H9 (cell line): ENCODE data around the gene MRPS34. TPM values are rescaled to one million over a fixed set of nuclear protein-coding genes. Genes with fewer than 3 reads are reported as not detected.

Source experiments
- DNase-seq: peaks from one replicate; pipeline ENCODE4 v3.0.0-alpha.2; 2017
- H2AFZ ChIP-seq: one replicate; pipeline ENCODE4 v1.6.1; 2013; ENCODE audit warnings: mild to moderate bottlenecking, low read length, control low read depth, moderate library complexity
- H2AK5ac ChIP-seq: 2 replicates; pipeline ENCODE4 v1.6.1; 2013; ENCODE audit warnings: low read length, control low read depth, mixed read lengths; ENCODE audit not compliant: insufficient read length
- H2BK120ac ChIP-seq: one replicate; pipeline ENCODE4 v1.6.1; 2013; ENCODE audit warnings: low read depth, mild to moderate bottlenecking, low read length, control low read depth, inconsistent platforms; ENCODE audit not compliant: poor library complexity, severe bottlenecking
- H2BK12ac ChIP-seq: 2 replicates; pipeline ENCODE4 v1.6.1; 2013; ENCODE audit warnings: low read length, control low read depth, mixed read lengths, low read depth; ENCODE audit not compliant: insufficient read length
- H2BK15ac ChIP-seq: 2 replicates; pipeline ENCODE4 v1.6.1; 2013; ENCODE audit warnings: low read depth, low read length, control low read depth
- H2BK20ac ChIP-seq: one replicate; pipeline ENCODE4 v1.6.1; 2013; ENCODE audit warnings: low read depth, mild to moderate bottlenecking, low read length, control low read depth, inconsistent platforms; ENCODE audit not compliant: poor library complexity, severe bottlenecking
- H2BK5ac ChIP-seq: 2 replicates; pipeline ENCODE4 v1.6.1; 2013; ENCODE audit warnings: low read length, control low read depth, mixed read lengths; ENCODE audit not compliant: insufficient read length
- H3K14ac ChIP-seq: 2 replicates; pipeline ENCODE4 v1.6.1; 2013; ENCODE audit warnings: low read length, control low read depth; ENCODE audit not compliant: insufficient read depth
- H3K18ac ChIP-seq: 2 replicates; pipeline ENCODE4 v1.6.1; 2013; ENCODE audit warnings: low read depth, mild to moderate bottlenecking, mixed read lengths, low read length, control low read depth; ENCODE audit not compliant: insufficient read length
- H3K23ac ChIP-seq: 2 replicates; pipeline ENCODE4 v1.6.1; 2013; ENCODE audit warnings: low read length, control low read depth, mixed read lengths, low read depth; ENCODE audit not compliant: insufficient read length
- H3K23me2 ChIP-seq: 2 replicates; pipeline ENCODE4 v1.6.1; 2013; ENCODE audit warnings: low read depth, mild to moderate bottlenecking, mixed read lengths, low read length, control low read depth; ENCODE audit not compliant: insufficient read length, poor library complexity, severe bottlenecking
- H3K27ac ChIP-seq: 2 replicates; pipeline ENCODE4 v1.5.1; 2013; ENCODE audit warnings: low read length, control low read depth, mixed read lengths, low read depth; ENCODE audit not compliant: insufficient read length
- H3K27me3 ChIP-seq: 2 replicates; pipeline ENCODE4 v1.6.1; 2013; ENCODE audit warnings: low read length, control low read depth, inconsistent platforms; ENCODE audit not compliant: insufficient read depth
- H3K4ac ChIP-seq: 2 replicates; pipeline ENCODE4 v1.6.1; 2013; ENCODE audit warnings: low read depth, mild to moderate bottlenecking, control low read depth, inconsistent platforms, low read length, moderate library complexity
- H3K4me1 ChIP-seq: 2 replicates; pipeline ENCODE4 v1.6.1; 2013; ENCODE audit warnings: low read length, control low read depth, inconsistent platforms; ENCODE audit not compliant: insufficient read depth
- H3K4me2 ChIP-seq: 2 replicates; pipeline ENCODE4 v1.6.1; 2013; ENCODE audit warnings: low read length, control low read depth, mixed read lengths; ENCODE audit not compliant: insufficient read length, insufficient read depth
- H3K56ac ChIP-seq: 2 replicates; pipeline ENCODE4 v1.6.1; 2013; ENCODE audit warnings: low read depth, mild to moderate bottlenecking, mixed read lengths, low read length, control low read depth; ENCODE audit not compliant: insufficient read length
- H3K79me1 ChIP-seq: 2 replicates; pipeline ENCODE4 v1.6.1; 2013; ENCODE audit warnings: low read depth, mild to moderate bottlenecking, moderate library complexity, low read length, control low read depth, inconsistent platforms; ENCODE audit not compliant: insufficient read depth, poor library complexity, severe bottlenecking
- H3K79me2 ChIP-seq: 2 replicates; pipeline ENCODE4 v1.6.1; 2013; ENCODE audit warnings: low read length, control low read depth, inconsistent platforms; ENCODE audit not compliant: insufficient read depth
- H3K9ac ChIP-seq: 2 replicates; pipeline ENCODE4 v1.6.1; 2013; ENCODE audit warnings: low read length, control low read depth, mixed read lengths; ENCODE audit not compliant: insufficient read length; ENCODE audit errors: extremely low read depth
- H3K9me3 ChIP-seq: one replicate; pipeline ENCODE4 v1.6.1; 2013; ENCODE audit warnings: low read depth, low read length, inconsistent platforms; ENCODE audit not compliant: control insufficient read depth
- H3T11ph ChIP-seq: one replicate; pipeline ENCODE4 v1.6.1; 2013; ENCODE audit warnings: mild to moderate bottlenecking, low read length, control low read depth, inconsistent platforms
- H4K20me1 ChIP-seq: one replicate; pipeline ENCODE4 v1.6.1; 2013; ENCODE audit not compliant: control insufficient read depth, insufficient read length, insufficient read depth
- H4K5ac ChIP-seq: 2 replicates; pipeline ENCODE4 v1.6.1; 2013; ENCODE audit warnings: low read depth, mild to moderate bottlenecking, mixed read lengths, low read length, control low read depth; ENCODE audit not compliant: insufficient read length
- H4K8ac ChIP-seq: replicated peaks from 2 replicates; pipeline ENCODE4 v1.6.1; 2013; ENCODE audit warnings: low read length, control low read depth, mixed read lengths, low read depth; ENCODE audit not compliant: insufficient read length
- H4K91ac ChIP-seq: 2 replicates; pipeline ENCODE4 v1.6.1; 2013; ENCODE audit warnings: low read depth, mild to moderate bottlenecking, moderate library complexity, mixed read lengths, low read length, control low read depth; ENCODE audit not compliant: insufficient read length
- H3K27ac Mint-ChIP-seq, 3 experiments: 2 replicates in 2 of 3; 3 replicates in 1 of 3; pipeline ENCODE4 v1.8.0; 2020 to 2021; ENCODE audit warnings: mixed read lengths in 3 of 3, mild to moderate bottlenecking in 1 of 3, moderate library complexity in 1 of 3
- H3K27me3 Mint-ChIP-seq: 2 replicates; pipeline ENCODE4 v1.8.0; 2021; ENCODE audit warnings: low read depth, mild to moderate bottlenecking, moderate library complexity, mixed read lengths
- H3K36me3 Mint-ChIP-seq, 3 experiments: 2 replicates in 2 of 3; 3 replicates in 1 of 3; pipeline ENCODE4 v1.8.0; 2020 to 2021; ENCODE audit warnings: low read depth in 3 of 3, mixed read lengths in 3 of 3; ENCODE audit not compliant: insufficient read depth in 1 of 3
- H3K4me1 Mint-ChIP-seq, 2 experiments: 2 replicates each; pipeline ENCODE4 v1.8.0; 2020; ENCODE audit warnings: mixed read lengths in 2 of 2
- H3K4me3 Mint-ChIP-seq, 2 experiments: 2 replicates in 1 of 2; 3 replicates in 1 of 2; pipeline ENCODE4 v1.8.0; 2020 to 2021; ENCODE audit warnings: mild to moderate bottlenecking in 2 of 2, mixed read lengths in 2 of 2, moderate library complexity in 1 of 2
- H3K9me3 Mint-ChIP-seq, 2 experiments: 2 replicates in 1 of 2; 3 replicates in 1 of 2; pipeline ENCODE4 v1.8.0; 2020; ENCODE audit warnings: mild to moderate bottlenecking in 2 of 2, mixed read lengths in 2 of 2, moderate library complexity in 1 of 2
- whole genome bisulfite sequencing: extraction: QIAGEN DNeasy Blood & Tissue Kit; methylation state at CpG from one replicate; pipeline ENCODE4 v1.1.7; 2013; ENCODE audit warnings: missing lambda C conversion rate, low lambda C conversion rate, mixed read lengths; ENCODE audit not compliant: insufficient read length; ENCODE audit errors: extremely low coverage; 5-methylcytosine and 5-hydroxymethylcytosine counted together
- total RNA-seq: library from RNA; stranded (reverse); gene quantifications from 2 replicates; pipeline ENCODE4 v1.2.1, GENCODE V29; 2021
- TF ChIP-seq, protein P1 (sequence below): fragments of 200-600 bp; sonication (generic); conservative IDR thresholded peaks from 3 replicates; pipeline ENCODE4 v1.8.0; 2021; ENCODE audit warnings: antibody characterized with exemption, mild to moderate bottlenecking

The MRPS34 gene
- total RNA-seq, 1 experiment from 2014 or later = 205 TPM

DNA sequence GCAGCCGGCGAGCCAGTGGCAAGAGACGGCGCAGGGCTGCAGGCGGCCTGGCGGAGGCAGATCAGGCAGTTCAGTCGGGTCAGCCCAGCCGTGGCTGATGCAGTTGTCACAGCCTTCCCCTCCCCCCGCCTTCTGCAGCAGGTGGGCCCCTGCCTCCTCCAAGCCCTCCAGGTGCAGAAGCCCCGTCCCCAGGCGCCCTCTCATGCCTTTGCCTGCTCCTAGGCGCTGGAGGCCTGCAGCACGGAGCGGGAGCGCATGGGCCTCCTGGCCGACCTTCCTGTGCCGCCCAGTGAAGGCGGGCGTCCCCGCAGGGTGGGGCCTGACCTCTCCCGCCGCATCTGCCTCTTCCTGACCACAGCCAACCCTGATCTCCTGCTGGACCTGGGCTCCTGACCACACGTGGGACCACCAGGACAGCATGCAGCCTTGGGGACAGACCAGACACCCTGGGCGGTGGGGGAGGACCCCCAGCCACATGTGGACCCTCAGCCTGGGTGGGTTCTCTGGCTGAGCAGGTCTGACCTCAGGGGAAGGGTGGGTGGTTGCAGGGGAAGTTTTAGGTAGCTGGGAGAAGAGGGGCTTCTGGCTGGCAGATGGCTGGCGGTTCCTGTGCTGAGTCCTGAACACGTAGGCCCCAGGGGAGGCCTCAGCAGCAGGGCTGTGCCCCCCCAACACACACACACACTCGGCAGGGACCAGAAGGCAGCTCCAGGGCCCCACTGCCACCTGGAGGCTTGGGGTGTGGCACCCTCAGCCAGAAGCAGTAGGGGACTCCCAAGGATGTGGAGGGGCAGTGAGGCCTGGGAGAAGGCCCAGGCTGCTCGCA is 3.1 kb upstream of the MRPS34 start:
- Mint-ChIP-seq H3K4me1 (peaks cover under 1 to 13% of the 10 kb centered on the region in 2 experiments; a peak in 2 of 4 replicates), H3K27me3 (no peaks in the 10 kb centered on the region; the same call in 1 of the 2 replicates), H3K27ac (no peak overlapping the region), H3K4me3 (no peak overlapping the region), H3K9me3 (no peaks in the 10 kb centered on the region), H3K36me3 (peaks cover 8 to 45% (median 13%) of the 10 kb centered on the region in 3 experiments; a peak in 5 of 7 replicates)
- H3K18ac ChIP-seq = no peak overlapping the region
- no peaks in the 10 kb centered on the region; the same call in 1 of the 2 replicates for H3K79me2 ChIP-seq
- no peak overlapping the region for H2BK5ac ChIP-seq
- H2BK120ac ChIP-seq = no peak overlapping the region
- H2BK20ac ChIP-seq = no peak overlapping the region
- no peak overlapping the region for H3K4me2 ChIP-seq
- H3K79me1 ChIP-seq = peaks cover 5% of the 10 kb centered on the region
- TF ChIP-seq, protein P1, sequence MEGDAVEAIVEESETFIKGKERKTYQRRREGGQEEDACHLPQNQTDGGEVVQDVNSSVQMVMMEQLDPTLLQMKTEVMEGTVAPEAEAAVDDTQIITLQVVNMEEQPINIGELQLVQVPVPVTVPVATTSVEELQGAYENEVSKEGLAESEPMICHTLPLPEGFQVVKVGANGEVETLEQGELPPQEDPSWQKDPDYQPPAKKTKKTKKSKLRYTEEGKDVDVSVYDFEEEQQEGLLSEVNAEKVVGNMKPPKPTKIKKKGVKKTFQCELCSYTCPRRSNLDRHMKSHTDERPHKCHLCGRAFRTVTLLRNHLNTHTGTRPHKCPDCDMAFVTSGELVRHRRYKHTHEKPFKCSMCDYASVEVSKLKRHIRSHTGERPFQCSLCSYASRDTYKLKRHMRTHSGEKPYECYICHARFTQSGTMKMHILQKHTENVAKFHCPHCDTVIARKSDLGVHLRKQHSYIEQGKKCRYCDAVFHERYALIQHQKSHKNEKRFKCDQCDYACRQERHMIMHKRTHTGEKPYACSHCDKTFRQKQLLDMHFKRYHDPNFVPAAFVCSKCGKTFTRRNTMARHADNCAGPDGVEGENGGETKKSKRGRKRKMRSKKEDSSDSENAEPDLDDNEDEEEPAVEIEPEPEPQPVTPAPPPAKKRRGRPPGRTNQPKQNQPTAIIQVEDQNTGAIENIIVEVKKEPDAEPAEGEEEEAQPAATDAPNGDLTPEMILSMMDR = no peak
- H3K14ac ChIP-seq = no peak overlapping the region; the same call in 1 of the 2 replicates
- no peak overlapping the region for H4K5ac ChIP-seq
- no peak overlapping the region for H2BK15ac ChIP-seq
- peaks cover 5% of the 10 kb centered on the region for H3K23me2 ChIP-seq
- no CpG with 5 or more reads among the region's 28 CpGs for WGBS
- no peak overlapping the region for H3K9ac ChIP-seq
- no peak overlapping the region for H3K56ac ChIP-seq
- H3K27me3 ChIP-seq = no peaks in the 10 kb centered on the region
- no peak overlapping the region for H3K27ac ChIP-seq
- H3K23ac ChIP-seq = no peak overlapping the region
- H3K4me1 ChIP-seq = no peaks in the 10 kb centered on the region
- H4K20me1 ChIP-seq = no peaks in the 10 kb centered on the region
- no peak overlapping the region for H3T11ph ChIP-seq
- no peak overlapping the region for H4K8ac ChIP-seq
- no peak overlapping the region for H3K4ac ChIP-seq
- H4K91ac ChIP-seq = no peak overlapping the region
- H2AK5ac ChIP-seq = no peak overlapping the region
- H2AFZ ChIP-seq = no peak overlapping the region
- H2BK12ac ChIP-seq = no peak overlapping the region
- H3K9me3 ChIP-seq = no peaks in the 10 kb centered on the region
- DNase-seq = no peak
